ENCODE data around the gene MBTPS1.

Gene MBTPS1

GRCh38 chr16:84080813-84081212 lies 35.9 kb downstream of the MBTPS1 start:
- Histone ChIP-seq H2AFZ (ENCODE audit: low read depth, low read length) (no peak overlapping the region), H3K27ac (ENCODE audit: low read length) (no peak overlapping the region), H3K4me3 (ENCODE audit: low read length) (no peak overlapping the region), H4K20me1 (ENCODE audit: insufficient read depth, low read length) (peaks cover 49% of the 10 kb centered on the region), H3K36me3 (replicated peaks; ENCODE audit: low read depth, low read length) (peaks cover 34% of the 10 kb centered on the region), H3K79me2 (ENCODE audit: low read length) (no peaks in the 10 kb centered on the region), H3K9ac (ENCODE audit: low read length) (no peak overlapping the region), H3K4me1 (ENCODE audit: low read length) (peaks cover 9% of the 10 kb centered on the region), H3K4me2 (ENCODE audit: low read length) (no peak overlapping the region), H3K27me3 (ENCODE audit: low read depth, low read length) (no peaks in the 10 kb centered on the region), H3K9me3 (ENCODE audit: insufficient read depth, low read length) (no peaks in the 10 kb centered on the region)
- TF ChIP-seq CTCF (IDR thresholded peaks at IDR 0.05; ENCODE audit: low read depth, low read length) (no peak), EZH2phosphoT487 (IDR thresholded peaks at IDR 0.05; ENCODE audit: low read depth) (no peak)

- Histone ChIP-seq H3K36me3 (replicated peaks; ENCODE audit: low read depth, low read length) (peaks cover 38% of the 10 kb centered on the region), H2AFZ (ENCODE audit: low read depth, low read length) (no peak overlapping the region), H3K4me3 (ENCODE audit: low read length) (no peak overlapping the region), H3K9me3 (ENCODE audit: insufficient read depth, low read length) (no peaks in the 10 kb centered on the region), H3K79me2 (ENCODE audit: low read length) (no peaks in the 10 kb centered on the region), H3K4me2 (ENCODE audit: low read length) (no peak overlapping the region), H3K9ac (ENCODE audit: low read length) (no peak overlapping the region), H4K20me1 (ENCODE audit: insufficient read depth, low read length) (peaks cover 52% of the 10 kb centered on the region), H3K27ac (ENCODE audit: low read length) (no peak overlapping the region), H3K27me3 (ENCODE audit: low read depth, low read length) (no peaks in the 10 kb centered on the region), H3K4me1 (ENCODE audit: low read length) (peaks cover 6% of the 10 kb centered on the region)
- TF ChIP-seq EZH2phosphoT487 (IDR thresholded peaks at IDR 0.05; ENCODE audit: low read depth) = no peak
Observed at GRCh38 chr16:84080378-84080777, 36.4 kb downstream of the MBTPS1 start.

- no peaks in the 10 kb centered on the region for H3K9me3 ChIP-seq (ENCODE audit: insufficient read depth, low read length)
- H3K27me3 ChIP-seq (ENCODE audit: low read depth, low read length) = no peaks in the 10 kb centered on the region
- H3K79me2 ChIP-seq (ENCODE audit: low read length) = no peaks in the 10 kb centered on the region
- H3K4me1 ChIP-seq (ENCODE audit: low read length) = no peaks in the 10 kb centered on the region
- peaks cover 46% of the 10 kb centered on the region for H4K20me1 ChIP-seq (ENCODE audit: insufficient read depth, low read length)
- no peak overlapping the region for H3K4me3 ChIP-seq (ENCODE audit: low read length)
- H3K4me2 ChIP-seq (ENCODE audit: low read length) = no peak overlapping the region
- no peak for TF ChIP-seq CTCF (IDR thresholded peaks at IDR 0.05; ENCODE audit: low read depth, low read length)
- TF ChIP-seq EZH2phosphoT487 (IDR thresholded peaks at IDR 0.05; ENCODE audit: low read depth) = no peak
- no peak overlapping the region for H3K27ac ChIP-seq (ENCODE audit: low read length)
- H2AFZ ChIP-seq (ENCODE audit: low read depth, low read length) = no peak overlapping the region
- no peak overlapping the region for H3K9ac ChIP-seq (ENCODE audit: low read length)
- H3K36me3 ChIP-seq (replicated peaks; ENCODE audit: low read depth, low read length) = peaks cover 44% of the 10 kb centered on the region
Observed at GRCh38 chr16:84079664-84080063, 37.1 kb downstream of the MBTPS1 start.

GRCh38 chr16:84075376-84075775 lies 41.4 kb downstream of the MBTPS1 start:
- H4K20me1 ChIP-seq (ENCODE audit: insufficient read depth, low read length) = peaks cover 14% of the 10 kb centered on the region
- H3K4me2 ChIP-seq (ENCODE audit: low read length) = no peak overlapping the region
- H2AFZ ChIP-seq (ENCODE audit: low read depth, low read length) = no peak overlapping the region
- no peaks in the 10 kb centered on the region for H3K9me3 ChIP-seq (ENCODE audit: insufficient read depth, low read length)
- H3K9ac ChIP-seq (ENCODE audit: low read length) = no peak overlapping the region
- H3K27me3 ChIP-seq (ENCODE audit: low read depth, low read length) = no peaks in the 10 kb centered on the region
- H3K4me3 ChIP-seq (ENCODE audit: low read length) = no peak overlapping the region
- H3K79me2 ChIP-seq (ENCODE audit: low read length) = no peaks in the 10 kb centered on the region
- no peaks in the 10 kb centered on the region for H3K4me1 ChIP-seq (ENCODE audit: low read length)
- TF ChIP-seq EZH2phosphoT487 (IDR thresholded peaks at IDR 0.05; ENCODE audit: low read depth) = no peak
- no peak for TF ChIP-seq CTCF (IDR thresholded peaks at IDR 0.05; ENCODE audit: low read depth, low read length)
- peaks cover 25% of the 10 kb centered on the region for H3K36me3 ChIP-seq (replicated peaks; ENCODE audit: low read depth, low read length)
- no peak overlapping the region for H3K27ac ChIP-seq (ENCODE audit: low read length)

- no peak overlapping the region for H3K4me3 ChIP-seq (ENCODE audit: low read length)
- H3K79me2 ChIP-seq (ENCODE audit: low read length) = no peaks in the 10 kb centered on the region
- H3K4me2 ChIP-seq (ENCODE audit: low read length) = no peak overlapping the region
- no peaks in the 10 kb centered on the region for H3K9me3 ChIP-seq (ENCODE audit: insufficient read depth, low read length)
- peaks cover 31% of the 10 kb centered on the region for H3K36me3 ChIP-seq (replicated peaks; ENCODE audit: low read depth, low read length)
- H3K9ac ChIP-seq (ENCODE audit: low read length) = no peak overlapping the region
- TF ChIP-seq CTCF (IDR thresholded peaks at IDR 0.05; ENCODE audit: low read depth, low read length) = no peak
- TF ChIP-seq EZH2phosphoT487 (IDR thresholded peaks at IDR 0.05; ENCODE audit: low read depth) = no peak
- H3K4me1 ChIP-seq (ENCODE audit: low read length) = peaks cover 1% of the 10 kb centered on the region
- no peak overlapping the region for H3K27ac ChIP-seq (ENCODE audit: low read length)
- H4K20me1 ChIP-seq (ENCODE audit: insufficient read depth, low read length) = peaks cover 9% of the 10 kb centered on the region
- no peaks in the 10 kb centered on the region for H3K27me3 ChIP-seq (ENCODE audit: low read depth, low read length)
- H2AFZ ChIP-seq (ENCODE audit: low read depth, low read length) = no peak overlapping the region
Observed at GRCh38 chr16:84074721-84075120, 42.0 kb downstream of the MBTPS1 start.
